ENCODE data around the gene CFAP70.

The CFAP70 gene

GRCh38 chr10:73210395-73211105, 148.1 kb downstream of the CFAP70 start:
- no peak for FAIRE-seq

GRCh38 chr10:73209705-73210104, 149.0 kb downstream of the CFAP70 start:
- no peak for FAIRE-seq

GRCh38 chr10:73207883-73208282, 150.8 kb downstream of the CFAP70 start:
- FAIRE-seq = no peak

- no peak for FAIRE-seq
Measured at GRCh38 chr10:73206385-73206784, 152.3 kb downstream of the CFAP70 start.

- FAIRE-seq = no peak
Measured at GRCh38 chr10:73205890-73206289, 152.8 kb downstream of the CFAP70 start.

- no peak for FAIRE-seq
Measured at GRCh38 chr10:73205081-73205480, 153.6 kb downstream of the CFAP70 start.
